ENCODE measurements around the gene PARP14.
"Not testable (repeated sequence)": the region's sequence is repeated elsewhere in the genome, so short reads cannot be mapped to it uniquely, and the experiment has no call there.

The PARP14 gene

GRCh38 chr3:122681974-122682409, 1.4 kb downstream of the PARP14 start:
- H3K27ac ChIP-seq, result no peak overlapping the region; the same call in 1 of the 2 replicates
- no peak for TF ChIP-seq CTCF (conservative IDR thresholded peaks at IDR 0.05)

GRCh38 chr3:122682778-122683411, 2.3 kb downstream of the PARP14 start:
- not testable (repeated sequence) for H3K27ac ChIP-seq

- no peak for TF ChIP-seq CTCF (conservative IDR thresholded peaks at IDR 0.05)
- no peak overlapping the region for H3K27ac ChIP-seq
Observed at GRCh38 chr3:122687298-122687697, 6.7 kb downstream of the PARP14 start.

GRCh38 chr3:122688996-122689395, 8.4 kb downstream of the PARP14 start:
- H3K27ac ChIP-seq, result no peak overlapping the region
- no peak for TF ChIP-seq CTCF (conservative IDR thresholded peaks at IDR 0.05)

GRCh38 chr3:122689587-122689986, 8.9 kb downstream of the PARP14 start:
- TF ChIP-seq CTCF (conservative IDR thresholded peaks at IDR 0.05), result no peak
- H3K27ac ChIP-seq, result no peak overlapping the region

- TF ChIP-seq CTCF (conservative IDR thresholded peaks at IDR 0.05), result no peak
Observed at GRCh38 chr3:122690096-122690495, 9.5 kb downstream of the PARP14 start.

GRCh38 chr3:122691195-122691594, 10.6 kb downstream of the PARP14 start:
- no peak overlapping the region for H3K27ac ChIP-seq
- no peak for TF ChIP-seq CTCF (conservative IDR thresholded peaks at IDR 0.05)

More at GRCh38 chr3:122690096-122690495, 9.5 kb downstream of the PARP14 start:
- no peak overlapping the region for H3K27ac ChIP-seq

- TF ChIP-seq CTCF (conservative IDR thresholded peaks at IDR 0.05), result no peak
- H3K27ac ChIP-seq, result no peak overlapping the region
Observed at GRCh38 chr3:122692674-122693073, 12.0 kb downstream of the PARP14 start.
